NCI-H2196 (cell line): ENCODE results near the gene ZBTB12.
"Not testable (repeated sequence)": the region's sequence is repeated elsewhere in the genome, so short reads cannot be mapped to it uniquely, and the experiment has no call there.

Source experiments
- DNase-seq: peaks from one replicate; lab custom pipeline; 2025; ENCODE audit not compliant: unreplicated experiment; lab: John Stamatoyannopoulos, UW

ZBTB12 gene

GRCh38 chr6:31922942-31923341 lies 21.1 kb upstream of the ZBTB12 start:
- no peak for DNase-seq

- DNase-seq, result no peak
Observed at GRCh38 chr6:31920811-31921210, 18.9 kb upstream of the ZBTB12 start.

- DNase-seq, result no peak
Observed at GRCh38 chr6:31919624-31920303, 17.9 kb upstream of the ZBTB12 start.

GRCh38 chr6:31918069-31918720 lies 16.3 kb upstream of the ZBTB12 start:
- DNase-seq, result no peak

GRCh38 chr6:31915756-31916155 lies 13.9 kb upstream of the ZBTB12 start:
- DNase-seq, result no peak

GRCh38 chr6:31915351-31915750 lies 13.5 kb upstream of the ZBTB12 start:
- no peak for DNase-seq

GRCh38 chr6:31911826-31912585 lies 10.1 kb upstream of the ZBTB12 start:
- DNase-seq, result no peak

GRCh38 chr6:31909298-31909697 lies 7.4 kb upstream of the ZBTB12 start:
- DNase-seq, result not testable (repeated sequence)

GRCh38 chr6:31908791-31909190 lies 6.9 kb upstream of the ZBTB12 start:
- DNase-seq, result no peak

- DNase-seq, result not testable (repeated sequence)
Observed at GRCh38 chr6:31908255-31908654, 6.4 kb upstream of the ZBTB12 start.

GRCh38 chr6:31907158-31907813 lies 5.4 kb upstream of the ZBTB12 start:
- no peak for DNase-seq

GRCh38 chr6:31906727-31907126 lies 4.8 kb upstream of the ZBTB12 start:
- DNase-seq, result not testable (repeated sequence)

GRCh38 chr6:31906122-31906521 lies 4.2 kb upstream of the ZBTB12 start:
- DNase-seq, result no peak

GRCh38 chr6:31905041-31905440 lies 3.2 kb upstream of the ZBTB12 start:
- no peak for DNase-seq

GRCh38 chr6:31903957-31904356 lies 2.1 kb upstream of the ZBTB12 start:
- DNase-seq, result no peak

GRCh38 chr6:31901415-31901952 lies 402 bp downstream of the ZBTB12 start:
- peak; percentile 39 for DNase-seq

GRCh38 chr6:31900917-31901414 lies 920 bp downstream of the ZBTB12 start:
- DNase-seq, result no peak

GRCh38 chr6:31899882-31900722 lies 1.8 kb downstream of the ZBTB12 start:
- DNase-seq, result no peak

GRCh38 chr6:31899215-31899614 lies 2.7 kb downstream of the ZBTB12 start:
- DNase-seq, result no peak

GRCh38 chr6:31898383-31899011 lies 3.4 kb downstream of the ZBTB12 start:
- peak; percentile 54 for DNase-seq
